GM23338 (cell line): ENCODE data around the gene TRMT2A. TPM values are rescaled to one million over a fixed set of nuclear protein-coding genes. Genes with fewer than 3 reads are reported as not detected.

ENCODE experiments used
- ATAC-seq: fragments of 200-7000 bp; cut with Tn5 transposase; 3 replicates; pipeline ENCODE4 v1.9.1; 2020
- DNase-seq: peaks from one replicate; pipeline ENCODE4 v3.0.0-alpha.2; 2015; ENCODE audit warnings: low spot score
- H2AFZ ChIP-seq: fragments of 200-600 bp; sonication (generic); 2 replicates; pipeline ENCODE4 v1.8.0; 2016; ENCODE audit warnings: antibody characterized with exemption, mild to moderate bottlenecking, moderate library complexity
- H3F3A ChIP-seq: fragments of 200-600 bp; sonication (generic); replicated peaks from 2 replicates; pipeline ENCODE4 v1.8.0; 2017; ENCODE audit warnings: antibody characterized with exemption, mixed run types, low read depth
- H3K27ac ChIP-seq: fragments of 200-600 bp; sonication (generic); 2 replicates; pipeline ENCODE4 v1.6.1; 2016; ENCODE audit warnings: low read depth
- H3K27me3 ChIP-seq: fragments of 200-600 bp; sonication (generic); 2 replicates; pipeline ENCODE4 v1.8.0; 2016; ENCODE audit warnings: mild to moderate bottlenecking, mixed run types, moderate library complexity; ENCODE audit not compliant: insufficient read depth
- H3K36me3 ChIP-seq: fragments of 200-600 bp; sonication (generic); 2 replicates; pipeline ENCODE4 v1.8.0; 2016; ENCODE audit warnings: mild to moderate bottlenecking; ENCODE audit not compliant: insufficient read depth
- H3K4me1 ChIP-seq: fragments of 200-600 bp; sonication (generic); 2 replicates; pipeline ENCODE4 v1.8.0; 2016; ENCODE audit warnings: mild to moderate bottlenecking, moderate library complexity; ENCODE audit not compliant: insufficient read depth
- H3K4me2 ChIP-seq: fragments of 200-600 bp; sonication (generic); 2 replicates; pipeline ENCODE4 v1.7.1; 2017; ENCODE audit warnings: mixed run types
- H3K4me3 ChIP-seq: fragments of 200-600 bp; sonication (generic); 2 replicates; pipeline ENCODE4 v1.6.1; 2016; ENCODE audit warnings: mixed run types
- H3K79me2 ChIP-seq: fragments of 200-600 bp; sonication (generic); replicated peaks from 2 replicates; pipeline ENCODE4 v1.8.0; 2017; ENCODE audit warnings: mild to moderate bottlenecking; ENCODE audit not compliant: insufficient read depth
- H3K9me2 ChIP-seq: fragments of 200-600 bp; sonication (generic); 2 replicates; pipeline ENCODE4 v1.8.0; 2017; ENCODE audit not compliant: insufficient read depth
- H4K20me1 ChIP-seq: fragments of 200-600 bp; sonication (generic); replicated peaks from 2 replicates; pipeline ENCODE4 v1.8.0; 2017; ENCODE audit warnings: mild to moderate bottlenecking; ENCODE audit not compliant: insufficient read depth
- H3K27ac Mint-ChIP-seq: 2 replicates; pipeline ENCODE4 v1.8.0; 2020; ENCODE audit warnings: inconsistent platforms, mild to moderate bottlenecking, moderate library complexity, mixed read lengths
- H3K27me3 Mint-ChIP-seq: 3 replicates; pipeline ENCODE4 v1.8.0; 2022; ENCODE audit warnings: low read depth, mild to moderate bottlenecking, moderate library complexity, mixed read lengths, inconsistent platforms; ENCODE audit not compliant: insufficient read depth, poor library complexity
- H3K36me3 Mint-ChIP-seq: 3 replicates; pipeline ENCODE4 v1.8.0; 2021; ENCODE audit warnings: low read depth, mild to moderate bottlenecking, inconsistent platforms, moderate library complexity, mixed read lengths
- H3K4me1 Mint-ChIP-seq: 3 replicates; pipeline ENCODE4 v1.8.0; 2020; ENCODE audit warnings: mild to moderate bottlenecking, inconsistent platforms, mixed read lengths
- H3K4me3 Mint-ChIP-seq: 3 replicates; pipeline ENCODE4 v1.8.0; 2021; ENCODE audit warnings: moderate library complexity, mild to moderate bottlenecking, inconsistent platforms, mixed read lengths
- H3K9me3 Mint-ChIP-seq: 3 replicates; pipeline ENCODE4 v1.8.0; 2020; ENCODE audit warnings: moderate library complexity, mild to moderate bottlenecking, inconsistent platforms, mixed read lengths
- CREB1 ChIP-seq: fragments of 250-450 bp; sonication (Bioruptor Pico); IDR thresholded peaks from 2 replicates; pipeline ENCODE4 v1.5.0; 2020; ENCODE audit warnings: low read depth, mild to moderate bottlenecking, moderate library complexity
- EZH2phosphoT487 ChIP-seq: fragments of 200-600 bp; sonication (generic); IDR thresholded peaks from one replicate; pipeline ENCODE4 v1.8.1; 2018; ENCODE audit warnings: antibody characterized with exemption; ENCODE audit not compliant: unreplicated experiment
- JUNB ChIP-seq: IDR thresholded peaks from one replicate; pipeline ENCODE4 v1.6.1; 2016; ENCODE audit warnings: antibody characterized with exemption; ENCODE audit not compliant: unreplicated experiment
- NANOG ChIP-seq: IDR thresholded peaks from 2 replicates; pipeline ENCODE4 v1.6.1; 2016; ENCODE audit warnings: antibody characterized with exemption, borderline replicate concordance
- ZNF331 ChIP-seq: fragments of 250-450 bp; sonication (Bioruptor Pico); IDR thresholded peaks from 2 replicates; pipeline ENCODE4 v1.5.0; 2020; ENCODE audit warnings: low read depth, mild to moderate bottlenecking, moderate library complexity
- polyA plus RNA-seq: library from polyadenylated mRNA; unstranded; fragments of >200 nt; fragmentation: Nextera tagmentation; extraction: Ambion mirVana; gene quantifications from 2 replicates; pipeline ENCODE4 v1.2.1, GENCODE V29; 2016
- total RNA-seq: library from RNA; depleted of rRNA; stranded (reverse); fragments of >200 nt; shearing (Covaris generic); gene quantifications from 2 replicates; pipeline ENCODE4 v1.2.3, GENCODE V29; 2014
- TF ChIP-seq, protein P1 (sequence below): fragments of 250-450 bp; sonication (Bioruptor Pico); IDR thresholded peaks from 2 replicates; pipeline ENCODE4 v1.5.0; 2020; ENCODE audit warnings: mild to moderate bottlenecking, moderate library complexity

Gene TRMT2A
- total and polyA plus RNA-seq, 2 experiments from 2014 or later, result 41.3 to 61.3 TPM

DNA sequence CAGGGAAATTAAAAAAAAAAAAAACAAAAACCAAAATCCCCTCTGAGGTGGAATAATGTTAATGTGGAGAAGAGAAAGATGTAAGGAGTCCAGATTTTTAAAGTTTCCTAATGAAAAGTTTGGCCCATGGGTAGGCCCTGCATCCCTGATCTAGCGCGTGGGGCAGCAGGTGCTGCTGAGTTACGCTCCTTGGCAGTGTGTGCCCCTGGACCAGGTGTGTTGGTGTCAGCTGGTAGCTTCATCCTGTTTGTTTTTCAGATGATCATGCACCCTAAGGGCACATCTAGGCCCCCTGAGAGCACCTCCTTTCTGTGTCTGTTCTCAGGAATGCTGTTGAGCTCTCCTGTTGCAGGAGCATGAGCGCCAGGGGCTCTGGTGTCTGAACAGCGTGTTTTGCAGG, 30.3 kb downstream of the TRMT2A start (continued):
- TF ChIP-seq, protein P1, sequence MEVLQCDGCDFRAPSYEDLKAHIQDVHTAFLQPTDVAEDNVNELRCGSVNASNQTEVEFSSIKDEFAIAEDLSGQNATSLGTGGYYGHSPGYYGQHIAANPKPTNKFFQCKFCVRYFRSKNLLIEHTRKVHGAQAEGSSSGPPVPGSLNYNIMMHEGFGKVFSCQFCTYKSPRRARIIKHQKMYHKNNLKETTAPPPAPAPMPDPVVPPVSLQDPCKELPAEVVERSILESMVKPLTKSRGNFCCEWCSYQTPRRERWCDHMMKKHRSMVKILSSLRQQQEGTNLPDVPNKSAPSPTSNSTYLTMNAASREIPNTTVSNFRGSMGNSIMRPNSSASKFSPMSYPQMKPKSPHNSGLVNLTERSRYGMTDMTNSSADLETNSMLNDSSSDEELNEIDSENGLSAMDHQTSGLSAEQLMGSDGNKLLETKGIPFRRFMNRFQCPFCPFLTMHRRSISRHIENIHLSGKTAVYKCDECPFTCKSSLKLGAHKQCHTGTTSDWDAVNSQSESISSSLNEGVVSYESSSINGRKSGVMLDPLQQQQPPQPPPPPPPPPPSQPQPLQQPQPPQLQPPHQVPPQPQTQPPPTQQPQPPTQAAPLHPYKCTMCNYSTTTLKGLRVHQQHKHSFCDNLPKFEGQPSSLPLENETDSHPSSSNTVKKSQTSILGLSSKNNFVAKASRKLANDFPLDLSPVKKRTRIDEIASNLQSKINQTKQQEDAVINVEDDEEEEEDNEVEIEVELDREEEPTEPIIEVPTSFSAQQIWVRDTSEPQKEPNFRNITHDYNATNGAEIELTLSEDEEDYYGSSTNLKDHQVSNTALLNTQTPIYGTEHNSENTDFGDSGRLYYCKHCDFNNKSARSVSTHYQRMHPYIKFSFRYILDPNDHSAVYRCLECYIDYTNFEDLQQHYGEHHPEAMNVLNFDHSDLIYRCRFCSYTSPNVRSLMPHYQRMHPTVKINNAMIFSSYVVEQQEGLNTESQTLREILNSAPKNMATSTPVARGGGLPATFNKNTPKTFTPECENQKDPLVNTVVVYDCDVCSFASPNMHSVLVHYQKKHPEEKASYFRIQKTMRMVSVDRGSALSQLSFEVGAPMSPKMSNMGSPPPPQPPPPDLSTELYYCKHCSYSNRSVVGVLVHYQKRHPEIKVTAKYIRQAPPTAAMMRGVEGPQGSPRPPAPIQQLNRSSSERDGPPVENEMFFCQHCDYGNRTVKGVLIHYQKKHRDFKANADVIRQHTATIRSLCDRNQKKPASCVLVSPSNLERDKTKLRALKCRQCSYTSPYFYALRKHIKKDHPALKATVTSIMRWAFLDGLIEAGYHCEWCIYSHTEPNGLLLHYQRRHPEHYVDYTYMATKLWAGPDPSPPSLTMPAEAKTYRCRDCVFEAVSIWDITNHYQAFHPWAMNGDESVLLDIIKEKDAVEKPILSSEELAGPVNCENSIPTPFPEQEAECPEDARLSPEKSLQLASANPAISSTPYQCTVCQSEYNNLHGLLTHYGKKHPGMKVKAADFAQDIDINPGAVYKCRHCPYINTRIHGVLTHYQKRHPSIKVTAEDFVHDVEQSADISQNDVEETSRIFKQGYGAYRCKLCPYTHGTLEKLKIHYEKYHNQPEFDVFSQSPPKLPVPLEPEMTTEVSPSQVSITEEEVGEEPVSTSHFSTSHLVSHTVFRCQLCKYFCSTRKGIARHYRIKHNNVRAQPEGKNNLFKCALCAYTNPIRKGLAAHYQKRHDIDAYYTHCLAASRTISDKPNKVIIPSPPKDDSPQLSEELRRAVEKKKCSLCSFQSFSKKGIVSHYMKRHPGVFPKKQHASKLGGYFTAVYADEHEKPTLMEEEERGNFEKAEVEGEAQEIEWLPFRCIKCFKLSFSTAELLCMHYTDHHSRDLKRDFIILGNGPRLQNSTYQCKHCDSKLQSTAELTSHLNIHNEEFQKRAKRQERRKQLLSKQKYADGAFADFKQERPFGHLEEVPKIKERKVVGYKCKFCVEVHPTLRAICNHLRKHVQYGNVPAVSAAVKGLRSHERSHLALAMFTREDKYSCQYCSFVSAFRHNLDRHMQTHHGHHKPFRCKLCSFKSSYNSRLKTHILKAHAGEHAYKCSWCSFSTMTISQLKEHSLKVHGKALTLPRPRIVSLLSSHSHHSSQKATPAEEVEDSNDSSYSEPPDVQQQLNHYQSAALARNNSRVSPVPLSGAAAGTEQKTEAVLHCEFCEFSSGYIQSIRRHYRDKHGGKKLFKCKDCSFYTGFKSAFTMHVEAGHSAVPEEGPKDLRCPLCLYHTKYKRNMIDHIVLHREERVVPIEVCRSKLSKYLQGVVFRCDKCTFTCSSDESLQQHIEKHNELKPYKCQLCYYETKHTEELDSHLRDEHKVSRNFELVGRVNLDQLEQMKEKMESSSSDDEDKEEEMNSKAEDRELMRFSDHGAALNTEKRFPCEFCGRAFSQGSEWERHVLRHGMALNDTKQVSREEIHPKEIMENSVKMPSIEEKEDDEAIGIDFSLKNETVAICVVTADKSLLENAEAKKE (CRISPR knock-in tag), result no peak
- TF ChIP-seq EZH2phosphoT487, result no peak
- TF ChIP-seq NANOG, result no peak
- no peak for TF ChIP-seq ZNF331

DNA sequence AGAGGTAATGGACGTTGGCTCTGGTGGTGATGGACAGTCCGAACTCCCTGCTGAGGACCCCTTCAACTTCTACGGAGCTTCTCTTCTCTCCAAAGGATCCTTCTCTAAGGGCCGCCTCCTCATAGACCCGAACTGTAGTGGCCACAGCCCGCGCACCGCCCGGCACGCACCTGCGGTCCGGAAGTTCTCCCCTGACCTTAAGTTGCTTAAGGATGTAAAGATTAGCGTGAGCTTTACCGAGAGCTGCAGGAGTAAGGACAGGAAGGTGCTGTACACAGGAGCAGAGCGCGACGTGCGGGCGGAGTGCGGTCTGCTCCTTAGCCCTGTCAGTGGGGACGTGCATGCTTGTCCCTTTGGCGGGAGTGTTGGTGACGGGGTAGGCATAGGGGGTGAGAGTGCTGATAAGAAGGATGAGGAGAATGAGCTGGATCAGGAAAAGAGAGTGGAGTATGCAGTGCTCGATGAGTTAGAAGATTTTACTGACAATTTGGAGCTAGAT, 30.9 kb downstream of the TRMT2A start:
- Mint-ChIP-seq H3K27me3 (peaks cover 32% of the 10 kb centered on the region), H3K9me3 (no peaks in the 10 kb centered on the region; the same call in 2 of the 3 replicates), H3K27ac (peak overlapping the region; percentile 17; the same call in 1 of the 2 replicates), H3K4me1 (peaks cover 36% of the 10 kb centered on the region), H3K36me3 (peaks cover 75% of the 10 kb centered on the region), H3K4me3 (no peak overlapping the region)
- H3K4me3 ChIP-seq, result no peak overlapping the region
- peaks cover 39% of the 10 kb centered on the region for H3K36me3 ChIP-seq
- peaks cover 78% of the 10 kb centered on the region for H3K79me2 ChIP-seq
- ATAC-seq (no peak), DNase-seq (no peak)
- no peak overlapping the region for H3K4me2 ChIP-seq
- H3F3A ChIP-seq, result peaks cover 31% of the 10 kb centered on the region
- peaks cover 62% of the 10 kb centered on the region for H4K20me1 ChIP-seq
- no peak overlapping the region for H2AFZ ChIP-seq
- no peak for TF ChIP-seq NANOG
- no peak for TF ChIP-seq JUNB
- TF ChIP-seq EZH2phosphoT487, result no peak
- TF ChIP-seq ZNF331, result no peak
- no peak for TF ChIP-seq CREB1 (CRISPR knock-in tag)
- H3K4me1 ChIP-seq, result peaks cover 12% of the 10 kb centered on the region; the same call in 1 of the 2 replicates
- H3K27ac ChIP-seq, result no peak overlapping the region
- no peaks in the 10 kb centered on the region for H3K9me2 ChIP-seq
- H3K27me3 ChIP-seq, result no peaks in the 10 kb centered on the region
